HG03558 (cell line): ENCODE data around the gene ACTMAP.

Source experiments
- ATAC-seq: cut with Tn5 transposase; IDR thresholded peaks from one replicate; pipeline ENCODE4 v1.9.1; 2021; ENCODE audit warnings: moderate number of reproducible peaks; ENCODE audit not compliant: unreplicated experiment; ENCODE audit errors: extremely low read depth

Gene ACTMAP

GRCh38 chr19:40723661-40724254, 26.5 kb downstream of the ACTMAP start:
- no peak for ATAC-seq

DNA sequence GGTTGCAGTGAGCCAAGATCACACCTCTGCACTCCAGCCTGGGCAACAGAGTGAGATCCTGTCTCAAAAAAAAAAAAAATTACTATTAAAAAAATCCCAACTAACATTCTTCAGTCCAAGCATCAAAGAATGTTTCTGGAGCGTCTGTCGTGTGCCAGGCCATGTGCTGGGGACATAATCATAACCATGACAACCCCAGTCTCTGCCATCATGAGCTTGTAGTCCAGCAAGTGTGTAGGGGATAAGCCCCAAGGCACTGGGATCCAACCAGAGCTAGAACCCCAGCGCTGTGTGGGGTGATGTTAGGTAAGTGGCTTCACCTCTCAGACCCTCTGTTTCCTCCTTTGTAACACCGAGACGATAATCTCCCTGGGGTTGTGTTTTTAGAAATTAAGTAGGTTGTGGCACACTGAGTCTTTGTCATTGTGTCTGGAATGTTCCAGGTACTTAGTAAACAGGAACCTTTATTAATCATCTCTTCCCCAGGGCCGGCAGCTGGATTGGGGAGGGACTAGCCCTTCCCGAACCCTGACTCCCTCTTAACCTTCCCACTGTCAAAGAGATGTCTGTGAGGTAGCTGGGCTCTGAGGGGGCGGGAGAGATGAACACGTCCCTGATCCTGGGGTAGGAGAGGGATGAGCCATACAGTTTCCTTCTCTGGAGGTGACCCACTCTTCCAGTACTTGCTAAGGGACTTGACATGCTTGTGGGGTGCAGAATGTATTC, 28.2 kb downstream of the ACTMAP start:
- ATAC-seq: no peak

GRCh38 chr19:40721140-40721486, 29.2 kb downstream of the ACTMAP start:
- ATAC-seq: no peak

DNA sequence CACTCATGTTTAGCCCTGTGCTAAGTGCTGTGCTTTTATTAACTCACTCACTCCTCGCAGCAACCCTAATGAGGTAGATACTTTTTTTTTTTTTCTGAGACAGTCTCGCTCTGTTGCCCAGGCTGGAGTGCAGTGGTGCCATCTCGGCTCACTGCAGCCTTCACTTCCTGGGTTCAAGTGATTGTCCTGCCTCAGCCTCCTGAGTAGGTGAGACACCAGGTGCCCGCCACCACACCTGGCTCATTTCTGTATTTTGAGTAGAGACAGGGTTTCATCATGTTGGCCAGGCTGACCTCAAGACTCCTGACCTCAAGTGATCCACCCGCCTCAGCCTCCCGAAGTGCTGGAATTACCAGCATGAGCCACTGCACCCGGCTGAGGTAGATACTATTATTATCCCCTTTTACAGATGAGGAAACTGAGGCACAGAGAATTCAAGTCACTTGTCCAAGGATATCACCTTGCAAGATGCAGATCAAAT, 30.8 kb downstream of the ACTMAP start:
- ATAC-seq: no peak

- ATAC-seq: no peak
Observed at GRCh38 chr19:40718774-40719391, 31.4 kb downstream of the ACTMAP start.

GRCh38 chr19:40717880-40718773, 32.1 kb downstream of the ACTMAP start:
- ATAC-seq: no peak

DNA sequence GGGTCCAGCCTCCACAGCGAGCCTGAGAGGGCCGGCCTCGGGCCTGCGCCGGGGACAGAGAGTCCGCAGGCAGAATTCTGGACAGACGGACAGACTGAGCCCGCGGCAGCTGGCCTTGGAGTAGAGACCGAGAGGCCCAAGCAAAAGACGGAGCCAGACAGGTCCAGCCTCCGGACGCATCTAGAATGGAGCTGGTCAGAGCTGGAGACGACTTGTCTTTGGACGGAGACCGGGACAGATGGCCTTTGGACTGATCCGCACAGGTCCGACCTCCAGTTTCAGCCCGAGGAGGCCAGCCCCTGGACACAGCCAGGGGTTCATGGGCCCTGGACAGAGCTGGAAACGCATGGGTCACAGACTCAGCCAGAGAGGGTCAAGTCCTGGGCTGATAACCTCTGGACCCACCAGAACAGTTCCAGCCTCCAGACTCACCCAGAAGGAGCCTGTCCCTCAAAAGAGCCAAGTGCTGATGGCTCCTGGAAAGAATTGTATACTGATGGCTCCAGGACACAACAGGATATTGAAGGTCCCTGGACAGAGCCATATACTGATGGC, 32.9 kb downstream of the ACTMAP start:
- ATAC-seq: no peak

- peak; percentile 64 for ATAC-seq
Observed at GRCh38 chr19:40716482-40717324, 33.6 kb downstream of the ACTMAP start, which contains the start of the genes COQ8B and ITPKC. Gene COQ8B (minus strand): TSS chr19:40716886. CDS start chr19:40714632, 2,254 bp downstream. Gene ITPKC (plus strand): TSS chr19:40717112. CDS start chr19:40717136, 24 bp downstream.

DNA sequence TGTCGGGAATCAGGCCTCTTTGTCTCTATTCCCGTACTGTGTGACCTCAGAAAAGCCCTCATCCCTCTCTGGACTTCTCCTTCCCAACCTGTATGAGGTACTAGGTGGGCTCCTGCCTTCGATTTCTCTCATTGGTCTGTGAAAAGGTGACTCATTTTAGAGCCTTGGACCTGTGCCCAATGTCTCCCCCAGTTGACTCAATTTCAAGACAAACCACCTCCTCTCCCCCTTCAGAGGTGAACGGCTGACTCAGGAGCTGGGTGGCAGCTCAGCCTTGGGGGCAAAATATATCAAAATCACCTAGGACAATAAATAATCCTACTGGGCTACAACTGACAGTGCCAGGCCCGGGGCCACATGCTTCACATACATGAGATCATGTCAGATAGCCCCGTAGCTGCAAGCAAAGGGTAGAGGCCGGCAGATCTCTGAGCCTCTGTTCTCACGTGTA, 34.2 kb downstream of the ACTMAP start:
- no peak for ATAC-seq

GRCh38 chr19:40714441-40715299, 35.6 kb downstream of the ACTMAP start:
- ATAC-seq: peak; percentile 26

- no peak for ATAC-seq
Observed at GRCh38 chr19:40713939-40714338, 36.3 kb downstream of the ACTMAP start.

- no peak for ATAC-seq
Observed at GRCh38 chr19:40709817-40710216, 40.5 kb downstream of the ACTMAP start.

DNA sequence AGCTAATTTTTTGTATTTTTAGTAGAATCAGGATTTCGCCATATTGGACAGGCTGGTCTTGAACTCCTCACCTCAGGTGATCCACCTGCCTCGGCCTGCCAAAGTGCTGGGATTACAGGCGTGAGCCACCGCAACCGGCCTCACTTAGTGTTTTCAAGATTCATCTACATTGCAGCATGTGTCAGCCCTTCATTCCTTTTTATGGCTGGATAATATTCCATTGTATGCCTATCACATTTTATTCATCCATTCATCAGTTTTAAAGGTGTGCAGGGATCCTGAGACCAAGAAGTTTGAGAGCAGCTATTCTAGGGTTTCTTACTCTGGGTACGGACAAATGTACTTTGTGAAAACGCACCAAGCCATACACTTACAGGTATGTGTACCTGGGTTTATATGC, 42.7 kb downstream of the ACTMAP start:
- ATAC-seq: no peak

GRCh38 chr19:40705950-40706619, 44.2 kb downstream of the ACTMAP start:
- no peak for ATAC-seq

GRCh38 chr19:40705362-40705651, 45.0 kb downstream of the ACTMAP start:
- no peak for ATAC-seq

GRCh38 chr19:40704491-40705361, 45.6 kb downstream of the ACTMAP start:
- ATAC-seq: no peak
